ENCODE measurements around the gene UBR2.
"Not testable (repeated sequence)": the region's sequence is repeated elsewhere in the genome, so short reads cannot be mapped to it uniquely, and the experiment has no call there.

UBR2 gene

DNA sequence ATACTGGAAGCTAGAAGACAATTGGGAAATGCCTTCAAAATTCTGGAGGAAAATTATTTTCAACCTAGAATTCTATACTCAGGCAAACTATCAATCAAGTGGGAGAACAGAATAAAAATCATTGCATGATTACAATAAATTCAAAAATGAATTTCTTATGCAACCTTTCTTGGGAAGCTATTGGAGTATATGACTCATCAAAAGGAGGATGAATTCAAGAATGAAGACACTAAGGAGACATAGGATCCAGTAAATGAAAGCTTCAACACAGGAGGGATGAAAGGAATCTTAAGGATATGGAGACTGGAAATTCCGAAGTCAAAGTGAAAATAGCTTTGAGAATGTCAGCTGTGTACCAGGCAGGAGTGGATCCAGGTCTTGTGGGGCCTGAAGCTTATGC is 12.6 kb upstream of the UBR2 start:
- peak; percentile 33 for DNase-seq (ENCODE audit: low read depth)
- TF ChIP-seq, protein P1, sequence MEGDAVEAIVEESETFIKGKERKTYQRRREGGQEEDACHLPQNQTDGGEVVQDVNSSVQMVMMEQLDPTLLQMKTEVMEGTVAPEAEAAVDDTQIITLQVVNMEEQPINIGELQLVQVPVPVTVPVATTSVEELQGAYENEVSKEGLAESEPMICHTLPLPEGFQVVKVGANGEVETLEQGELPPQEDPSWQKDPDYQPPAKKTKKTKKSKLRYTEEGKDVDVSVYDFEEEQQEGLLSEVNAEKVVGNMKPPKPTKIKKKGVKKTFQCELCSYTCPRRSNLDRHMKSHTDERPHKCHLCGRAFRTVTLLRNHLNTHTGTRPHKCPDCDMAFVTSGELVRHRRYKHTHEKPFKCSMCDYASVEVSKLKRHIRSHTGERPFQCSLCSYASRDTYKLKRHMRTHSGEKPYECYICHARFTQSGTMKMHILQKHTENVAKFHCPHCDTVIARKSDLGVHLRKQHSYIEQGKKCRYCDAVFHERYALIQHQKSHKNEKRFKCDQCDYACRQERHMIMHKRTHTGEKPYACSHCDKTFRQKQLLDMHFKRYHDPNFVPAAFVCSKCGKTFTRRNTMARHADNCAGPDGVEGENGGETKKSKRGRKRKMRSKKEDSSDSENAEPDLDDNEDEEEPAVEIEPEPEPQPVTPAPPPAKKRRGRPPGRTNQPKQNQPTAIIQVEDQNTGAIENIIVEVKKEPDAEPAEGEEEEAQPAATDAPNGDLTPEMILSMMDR (conservative IDR thresholded peaks at IDR 0.05; ENCODE audit: low read depth, low read length) = no peak
- no peak overlapping the region for H3K4me3 ChIP-seq (ENCODE audit: low read depth, low read length)

DNA sequence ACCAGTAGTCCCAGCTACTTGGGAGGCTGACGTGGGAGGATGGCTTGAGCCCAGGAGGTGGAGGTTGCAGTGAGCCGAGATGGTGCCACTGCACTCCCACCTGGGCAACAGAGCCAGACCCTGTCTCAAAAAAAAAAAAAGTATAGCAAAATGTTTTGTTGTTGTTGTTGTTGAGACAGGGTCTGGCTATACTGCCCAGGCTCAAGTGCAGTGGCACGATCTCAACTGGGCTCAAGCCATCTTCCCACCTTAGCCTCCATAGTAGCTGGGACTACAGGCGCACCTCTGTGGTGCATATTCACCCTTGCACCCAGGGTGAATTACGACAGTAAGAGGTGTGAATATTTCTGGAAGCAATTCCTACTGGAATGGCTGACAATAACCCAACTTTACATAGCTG is 11.4 kb upstream of the UBR2 start:
- TF ChIP-seq, protein P1 (conservative IDR thresholded peaks at IDR 0.05; ENCODE audit: low read depth, low read length) = no peak
- no peak for DNase-seq (ENCODE audit: low read depth)
- no peak overlapping the region for H3K4me3 ChIP-seq (ENCODE audit: low read depth, low read length)

DNA sequence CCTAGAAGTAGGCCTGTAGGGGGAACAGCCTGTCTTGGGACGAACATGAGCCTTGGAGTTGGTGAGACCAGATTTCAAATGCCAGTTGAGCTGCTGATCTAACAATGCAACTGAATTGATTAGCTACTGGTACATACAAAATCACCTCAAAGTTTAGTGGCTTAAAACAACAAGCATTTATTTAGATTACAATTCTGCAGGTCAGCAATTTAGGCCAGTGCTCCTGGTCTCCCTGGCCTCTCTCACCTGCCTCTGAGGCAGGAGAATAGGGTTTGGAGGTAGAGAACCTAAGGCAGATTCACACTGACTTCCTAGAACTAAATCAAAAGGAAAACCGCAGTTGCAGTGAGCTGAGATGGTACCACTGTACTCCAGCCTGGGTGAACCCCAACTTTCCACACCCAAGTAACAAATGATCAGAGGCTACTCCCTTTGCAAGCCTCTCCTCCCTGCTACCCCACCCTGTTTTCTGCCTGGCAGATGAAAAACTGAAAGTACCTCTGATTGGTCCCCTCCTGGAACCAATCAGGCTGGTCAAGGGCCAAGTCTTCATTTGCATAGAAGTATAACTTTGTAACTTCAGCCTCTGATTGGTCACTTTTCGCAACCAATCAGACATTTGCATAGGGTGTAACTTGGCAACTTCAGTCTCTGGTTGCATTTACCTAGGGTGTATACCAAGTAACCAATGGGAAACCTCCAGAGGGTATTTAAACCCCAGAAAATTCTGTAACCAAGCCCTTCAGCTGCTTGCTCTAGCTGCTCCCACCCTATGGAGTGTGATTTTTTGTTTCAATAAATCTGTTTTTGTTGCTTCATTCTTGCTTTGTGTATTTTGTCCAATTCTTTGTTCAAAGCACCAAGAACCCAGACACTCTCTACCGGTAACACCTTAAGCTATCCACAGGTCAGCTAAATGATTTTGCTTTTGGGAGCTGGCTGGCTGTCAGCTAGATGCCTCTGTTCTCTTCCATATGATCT is 8.1 kb upstream of the UBR2 start:
- TF ChIP-seq, protein P1 (conservative IDR thresholded peaks at IDR 0.05; ENCODE audit: low read depth, low read length) = no peak
- no peak overlapping the region for H3K4me3 ChIP-seq (ENCODE audit: low read depth, low read length)
- peak; percentile 31 for DNase-seq (ENCODE audit: low read depth)

DNA sequence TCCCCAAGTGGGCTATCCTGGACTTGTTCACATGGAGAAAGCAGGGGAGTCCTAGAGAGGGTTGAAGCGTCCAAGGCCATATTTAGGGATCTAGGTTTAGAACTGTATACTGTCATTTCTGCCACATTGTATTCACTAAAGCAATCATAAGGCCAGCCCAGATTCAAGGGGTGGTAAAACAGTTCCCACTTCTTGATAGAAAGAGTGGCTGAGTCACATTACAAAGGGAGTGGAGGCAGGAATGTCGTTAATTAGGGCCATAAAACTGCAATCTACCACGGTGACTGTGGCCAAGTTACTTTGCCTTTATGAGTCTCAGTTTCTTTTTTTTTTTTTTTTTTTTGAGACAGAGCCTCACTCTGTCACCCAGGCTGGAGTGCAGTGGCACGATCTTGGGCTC is 7.4 kb upstream of the UBR2 start:
- no peak for DNase-seq (ENCODE audit: low read depth)
- TF ChIP-seq, protein P1 (conservative IDR thresholded peaks at IDR 0.05; ENCODE audit: low read depth, low read length) = no peak
- no peak overlapping the region for H3K4me3 ChIP-seq (ENCODE audit: low read depth, low read length)

DNA sequence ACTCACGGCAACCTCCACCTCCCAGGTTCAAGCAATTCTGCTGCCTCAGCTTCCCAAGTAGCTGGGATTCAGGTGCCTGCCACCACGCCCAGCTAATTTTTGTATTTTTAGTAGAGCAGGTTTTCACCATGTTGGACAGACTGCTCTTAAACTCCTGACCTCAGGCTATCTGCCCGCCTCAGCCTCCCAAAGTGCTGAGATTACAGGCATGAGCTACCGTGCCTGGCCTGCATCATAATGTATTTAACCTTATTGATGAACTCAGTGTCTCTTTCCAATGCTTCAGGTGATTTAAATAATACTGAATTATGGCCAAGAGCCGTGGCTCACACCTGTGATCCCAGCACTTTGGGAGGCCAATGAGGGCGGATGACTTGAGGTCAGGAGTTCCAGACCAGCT is 4.6 kb upstream of the UBR2 start:
- not testable (repeated sequence) for DNase-seq (ENCODE audit: low read depth); H3K4me3 ChIP-seq (ENCODE audit: low read depth, low read length)

DNA sequence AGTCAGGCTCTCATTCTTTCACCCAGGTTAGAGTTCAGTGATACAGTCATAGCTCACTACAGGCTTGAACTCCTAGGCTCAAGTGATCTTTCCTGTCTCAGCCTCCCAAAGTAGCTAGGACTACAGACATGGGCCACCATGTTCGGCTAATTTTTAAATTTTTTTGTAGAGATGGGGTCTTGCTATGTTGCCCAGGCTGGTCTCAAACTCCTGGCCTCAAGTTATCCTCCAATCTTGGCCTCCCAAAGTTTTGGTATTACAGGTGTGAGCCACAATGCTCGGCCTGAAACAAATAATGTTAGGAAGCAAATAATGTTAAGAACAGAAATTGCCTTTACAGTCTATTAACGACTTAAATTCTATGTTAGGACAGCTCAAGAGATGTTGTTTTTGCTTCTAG is 1.8 kb upstream of the UBR2 start:
- TF ChIP-seq, protein P1 (conservative IDR thresholded peaks at IDR 0.05; ENCODE audit: low read depth, low read length) = no peak
- DNase-seq (ENCODE audit: low read depth) = no peak
- no peak overlapping the region for H3K4me3 ChIP-seq (ENCODE audit: low read depth, low read length)

DNA sequence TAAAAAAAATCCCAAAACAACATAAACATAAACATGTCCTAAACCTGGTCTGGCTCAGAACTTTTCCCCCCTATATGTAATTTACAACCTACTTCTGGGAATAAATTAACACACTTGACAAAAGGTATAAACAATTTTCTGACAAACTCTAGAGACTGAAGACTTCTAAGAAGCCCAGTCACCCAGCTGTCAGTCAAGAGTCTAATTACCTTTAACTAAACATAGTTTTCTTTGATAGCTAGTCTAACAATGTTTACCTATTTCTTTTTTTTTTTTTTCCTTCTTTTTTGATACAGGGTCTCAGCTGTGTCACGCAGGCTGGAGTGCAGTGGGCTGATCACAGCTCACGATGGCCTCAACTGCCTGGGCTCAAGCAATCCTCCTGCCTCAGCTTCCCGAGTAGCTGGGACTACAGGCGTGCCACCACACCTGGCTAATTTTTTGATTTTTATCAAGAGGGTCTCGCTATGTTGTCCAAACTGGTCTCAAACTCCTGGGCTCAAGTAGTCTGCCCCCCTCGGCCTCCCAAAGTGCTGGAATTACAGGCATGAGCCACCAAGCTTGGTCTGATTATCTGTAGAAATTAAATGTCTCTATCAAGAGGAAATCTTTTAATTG is 932 bp upstream of the UBR2 start:
- H3K4me3 ChIP-seq (ENCODE audit: low read depth, low read length) = no peak overlapping the region
- DNase-seq (ENCODE audit: low read depth) = no peak
- TF ChIP-seq, protein P1 (conservative IDR thresholded peaks at IDR 0.05; ENCODE audit: low read depth, low read length) = no peak

Data from choroid plexus epithelial cell (primary cell).